Fibroblast of lung (primary cell): ENCODE measurements around the gene KIF26B. TPM values are rescaled to one million over a fixed set of nuclear protein-coding genes. Genes with fewer than 3 reads are reported as not detected.

Source experiments
- DNase-seq, 2 donors: peaks; one replicate each; pipeline versions ENCODE4 v3.0.0 to v3.0.0-alpha.2; 2010; ENCODE audit warnings: low read depth in 2 of 2
- H2AFZ ChIP-seq: 2 replicates; pipeline ENCODE4 v1.5.1; 2012; ENCODE audit warnings: low read length, control low read depth, inconsistent platforms
- H3K27ac ChIP-seq: 2 replicates; pipeline ENCODE4 v1.5.1; 2011; ENCODE audit warnings: low read length, control low read depth; ENCODE audit not compliant: insufficient read depth
- H3K27me3 ChIP-seq: 2 replicates; pipeline ENCODE4 v1.5.1; 2011; ENCODE audit warnings: mild to moderate bottlenecking, low read length; ENCODE audit not compliant: control insufficient read depth, insufficient read depth
- H3K36me3 ChIP-seq: 2 replicates; pipeline ENCODE4 v1.5.1; 2011; ENCODE audit warnings: low read length; ENCODE audit not compliant: control insufficient read depth, insufficient read depth
- H3K4me1 ChIP-seq: 2 replicates; pipeline ENCODE4 v1.5.1; 2011; ENCODE audit warnings: low read length; ENCODE audit not compliant: control insufficient read depth, insufficient read depth; ENCODE audit errors: extremely low read depth
- H3K4me2 ChIP-seq: 2 replicates; pipeline ENCODE4 v1.5.1; 2011; ENCODE audit warnings: low read length, control low read depth; ENCODE audit not compliant: insufficient read depth; ENCODE audit errors: extremely low read depth
- H3K4me3 ChIP-seq, 4 experiments: fragments of 200-600 bp in 1 of 4; sonication (generic) in 1 of 4; replicated peaks in 1 of 4; 2 replicates each; pipeline ENCODE4 v1.5.1; 2011 to 2016; ENCODE audit warnings: low read length in 4 of 4, low read depth in 3 of 4, mild to moderate bottlenecking in 3 of 4, control low read depth in 2 of 4, inconsistent platforms in 1 of 4, mixed read lengths in 1 of 4; ENCODE audit not compliant: insufficient read depth in 1 of 4; ENCODE audit errors: control extremely low read depth in 1 of 4
- H3K79me2 ChIP-seq: 2 replicates; pipeline ENCODE4 v1.5.1; 2012; ENCODE audit warnings: mild to moderate bottlenecking, low read length, inconsistent platforms; ENCODE audit not compliant: control insufficient read depth, insufficient read depth
- H3K9ac ChIP-seq: 2 replicates; pipeline ENCODE4 v1.5.1; 2011; ENCODE audit warnings: mild to moderate bottlenecking, low read length, control low read depth; ENCODE audit not compliant: insufficient read depth
- H3K9me3 ChIP-seq: 2 replicates; pipeline ENCODE4 v1.5.1; 2012; ENCODE audit warnings: low read depth, low read length; ENCODE audit not compliant: control insufficient read depth, insufficient read depth
- H4K20me1 ChIP-seq: 2 replicates; pipeline ENCODE4 v1.5.1; 2011; ENCODE audit warnings: low read length; ENCODE audit not compliant: control insufficient read depth, insufficient read depth; ENCODE audit errors: extremely low read depth
- CTCF ChIP-seq, 2 donors: IDR thresholded peaks in 1 of 2; conservative IDR thresholded peaks in 1 of 2; 1 replicate in 1 of 2; 2 replicates in 1 of 2; pipeline ENCODE4 v1.5.1; 2011 to 2012; ENCODE audit warnings: low read length in 2 of 2, control low read depth in 1 of 2, inconsistent platforms in 1 of 2, low read depth in 1 of 2, mild to moderate bottlenecking in 1 of 2
- EZH2 ChIP-seq: IDR thresholded peaks from 2 replicates; pipeline ENCODE4 v1.5.1; 2012; ENCODE audit warnings: low read length, control low read depth, mild to moderate bottlenecking; ENCODE audit errors: missing control alignments
- polyA plus RNA-seq, 2 donors: library from polyadenylated mRNA; depleted of rRNA in 1 of 2; stranded (reverse) in 1 of 2; unstranded in 1 of 2; fragments of >200 nt; gene quantifications; 2 replicates each; pipeline ENCODE4 v1.2.1, GENCODE V29; 2011 to 2012; ENCODE audit warnings: missing spikeins in 1 of 2
- total RNA-seq: library from RNA; depleted of rRNA; stranded (reverse); fragments of >200 nt; gene quantifications from 2 replicates; pipeline ENCODE4 v1.2.1, GENCODE V29; 2014

Gene KIF26B
- total and polyA plus RNA-seq, 2 donors (not counting 1 experiment from before 2014, with no cell fraction given): 5.3 to 6.1 TPM

- no peaks in the 10 kb centered on the region for H3K79me2 ChIP-seq
- H3K27ac ChIP-seq: no peak overlapping the region
- H3K27me3 ChIP-seq: no peaks in the 10 kb centered on the region
- no peak overlapping the region for H2AFZ ChIP-seq
- no peaks in the 10 kb centered on the region for H3K9me3 ChIP-seq
- TF ChIP-seq CTCF (conservative IDR thresholded peaks at IDR 0.05 in 1 of 2, IDR thresholded peaks at IDR 0.05 in 1 of 2; ENCODE audit: low read depth in 1 of 2, low read length in 2 of 2) (no peak), EZH2 (no peak)
- no peaks in the 10 kb centered on the region for H3K36me3 ChIP-seq
- H3K4me3 ChIP-seq: peak overlapping the region in 3 of 4 experiments; percentile 19 to 52 (median 47)
- H3K4me1 ChIP-seq: no peaks in the 10 kb centered on the region
- peak overlapping the region; percentile 1 for H3K4me2 ChIP-seq
- H4K20me1 ChIP-seq: no peaks in the 10 kb centered on the region
- DNase-seq: peak; percentile 32 to 48
- no peak overlapping the region for H3K9ac ChIP-seq
These were observed 357.6 kb downstream of the KIF26B start for GRCh38 chr1:245512181-245512888.

- no peaks in the 10 kb centered on the region for H3K36me3 ChIP-seq
- H3K9me3 ChIP-seq: no peaks in the 10 kb centered on the region
- peak overlapping the region; percentile 1 for H3K4me2 ChIP-seq
- H3K27ac ChIP-seq: no peak overlapping the region
- H3K9ac ChIP-seq: no peak overlapping the region
- H4K20me1 ChIP-seq: no peaks in the 10 kb centered on the region
- peak overlapping the region in 3 of 4 experiments; percentile 19 to 52 (median 47) for H3K4me3 ChIP-seq
- TF ChIP-seq EZH2: no peak
- peak; percentile 18 to 24 for TF ChIP-seq CTCF (conservative IDR thresholded peaks at IDR 0.05 in 1 of 2, IDR thresholded peaks at IDR 0.05 in 1 of 2; ENCODE audit: low read depth in 1 of 2, low read length in 2 of 2)
- no peak overlapping the region for H2AFZ ChIP-seq
- no peaks in the 10 kb centered on the region for H3K4me1 ChIP-seq
- H3K27me3 ChIP-seq: no peaks in the 10 kb centered on the region
- H3K79me2 ChIP-seq: no peaks in the 10 kb centered on the region
- DNase-seq: peak; percentile 26 to 34
These were observed 358.3 kb downstream of the KIF26B start for GRCh38 chr1:245512980-245513578.

- no peak overlapping the region for H3K9ac ChIP-seq
- H3K79me2 ChIP-seq: no peaks in the 10 kb centered on the region
- no peak for TF ChIP-seq EZH2
- peak; percentile 63 to 74 for TF ChIP-seq CTCF (conservative IDR thresholded peaks at IDR 0.05 in 1 of 2, IDR thresholded peaks at IDR 0.05 in 1 of 2; ENCODE audit: low read depth in 1 of 2, low read length in 2 of 2)
These were observed 361.5 kb downstream of the KIF26B start for GRCh38 chr1:245516284-245516759.

More at GRCh38 chr1:245516284-245516759, 361.5 kb downstream of the KIF26B start:
- DNase-seq: peak; percentile 26 to 83
- Histone ChIP-seq H2AFZ (peak overlapping the region; percentile 21), H3K27me3 (no peaks in the 10 kb centered on the region), H3K4me3 (no peak overlapping the region), H3K9me3 (no peaks in the 10 kb centered on the region), H3K36me3 (no peaks in the 10 kb centered on the region), H3K4me2 (peak overlapping the region; percentile 40), H3K27ac (no peak overlapping the region), H3K4me1 (no peaks in the 10 kb centered on the region), H4K20me1 (no peaks in the 10 kb centered on the region)
